ENCODE results near the gene PARP16. TPM values are rescaled to one million over a fixed set of nuclear protein-coding genes. Genes with fewer than 3 reads are reported as not detected.

The PARP16 gene
- total and polyA plus RNA-seq, 2 experiments from 2014 or later: 3.6 to 4.1 TPM

DNA sequence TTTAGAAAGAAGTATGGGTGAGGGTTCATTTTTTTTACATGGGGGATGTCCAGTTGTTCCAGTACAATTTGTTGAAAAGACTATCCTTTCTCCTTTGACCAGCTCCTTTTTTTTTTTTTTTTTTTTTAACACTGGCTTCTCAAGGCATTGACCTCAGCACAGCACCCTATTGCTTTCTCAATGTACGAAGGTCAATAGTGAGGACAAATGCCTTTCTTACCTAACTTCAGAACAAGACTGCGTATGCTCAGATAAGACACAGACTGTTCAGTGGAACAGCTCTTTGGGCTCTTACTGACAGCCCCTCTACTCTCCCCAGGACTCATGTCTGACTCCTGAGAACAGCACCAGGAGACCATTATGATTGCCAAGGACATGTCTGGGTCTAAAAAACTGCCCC, 65.0 kb downstream of the PARP16 start:
- no peak overlapping the region for H3K4me3 Mint-ChIP-seq
- 0 out of 2 replicates have a peak overlapping the region, but pooled peaks have one; percentile 38 for H2AFZ ChIP-seq

DNA sequence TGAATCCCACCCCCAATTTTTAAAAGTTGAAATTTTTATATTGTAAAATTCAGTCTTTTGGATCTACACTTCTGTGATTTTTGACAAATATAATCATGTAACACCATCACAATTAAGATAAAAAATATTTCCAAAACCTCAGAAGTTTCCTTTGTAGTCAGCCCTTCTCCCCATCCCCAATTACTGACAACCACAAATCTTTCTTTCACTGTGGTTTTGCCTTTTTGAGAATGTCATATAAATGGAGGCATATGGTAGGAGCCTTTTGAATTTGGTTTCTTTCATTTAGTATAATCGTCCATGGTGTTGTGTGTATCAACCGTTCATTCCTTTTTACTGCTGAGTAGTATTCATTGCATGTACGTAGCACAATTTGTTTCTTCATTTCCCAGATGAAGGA, 67.5 kb downstream of the PARP16 start:
- no peaks in the 10 kb centered on the region for H3K4me1 ChIP-seq (ENCODE audit: insufficient read depth)
- Mint-ChIP-seq H3K36me3 (ENCODE audit: low read depth) (no peaks in the 10 kb centered on the region; the same call in 2 of the 3 replicates), H3K4me1 (no peaks in the 10 kb centered on the region), H3K27ac (no peak overlapping the region), H3K27me3 (ENCODE audit: insufficient read depth, low read depth, poor library complexity) (peaks cover 1% of the 10 kb centered on the region), H3K9me3 (no peaks in the 10 kb centered on the region), H3K4me3 (no peak overlapping the region)
- H3K4me2 ChIP-seq: no peak overlapping the region
- ATAC-seq: no peak
- peaks cover 5% of the 10 kb centered on the region; the same call in 1 of the 2 replicates for H3K9me2 ChIP-seq (ENCODE audit: insufficient read depth)
- no peaks in the 10 kb centered on the region for H4K20me1 ChIP-seq (replicated peaks; ENCODE audit: insufficient read depth)
- H3F3A ChIP-seq (replicated peaks; ENCODE audit: low read depth): no peaks in the 10 kb centered on the region
- no peak overlapping the region for H3K4me3 ChIP-seq
- no peak overlapping the region for H2AFZ ChIP-seq
- no peak for DNase-seq (ENCODE audit: low spot score)
- no peaks in the 10 kb centered on the region for H3K36me3 ChIP-seq (ENCODE audit: insufficient read depth)
- H3K27ac ChIP-seq (ENCODE audit: low read depth): no peak overlapping the region
- TF ChIP-seq NANOG (IDR thresholded peaks at IDR 0.05; ENCODE audit: borderline replicate concordance) (no peak), ZNF114 (CRISPR knock-in tag; IDR thresholded peaks at IDR 0.05) (no peak), POLR2AphosphoS5 (IDR thresholded peaks at IDR 0.05; ENCODE audit: low read depth) (no peak), STAT1 (IDR thresholded peaks at IDR 0.05; ENCODE audit: unreplicated experiment) (no peak), EZH2phosphoT487 (IDR thresholded peaks at IDR 0.05; ENCODE audit: unreplicated experiment) (no peak)
- TF ChIP-seq, protein P1, sequence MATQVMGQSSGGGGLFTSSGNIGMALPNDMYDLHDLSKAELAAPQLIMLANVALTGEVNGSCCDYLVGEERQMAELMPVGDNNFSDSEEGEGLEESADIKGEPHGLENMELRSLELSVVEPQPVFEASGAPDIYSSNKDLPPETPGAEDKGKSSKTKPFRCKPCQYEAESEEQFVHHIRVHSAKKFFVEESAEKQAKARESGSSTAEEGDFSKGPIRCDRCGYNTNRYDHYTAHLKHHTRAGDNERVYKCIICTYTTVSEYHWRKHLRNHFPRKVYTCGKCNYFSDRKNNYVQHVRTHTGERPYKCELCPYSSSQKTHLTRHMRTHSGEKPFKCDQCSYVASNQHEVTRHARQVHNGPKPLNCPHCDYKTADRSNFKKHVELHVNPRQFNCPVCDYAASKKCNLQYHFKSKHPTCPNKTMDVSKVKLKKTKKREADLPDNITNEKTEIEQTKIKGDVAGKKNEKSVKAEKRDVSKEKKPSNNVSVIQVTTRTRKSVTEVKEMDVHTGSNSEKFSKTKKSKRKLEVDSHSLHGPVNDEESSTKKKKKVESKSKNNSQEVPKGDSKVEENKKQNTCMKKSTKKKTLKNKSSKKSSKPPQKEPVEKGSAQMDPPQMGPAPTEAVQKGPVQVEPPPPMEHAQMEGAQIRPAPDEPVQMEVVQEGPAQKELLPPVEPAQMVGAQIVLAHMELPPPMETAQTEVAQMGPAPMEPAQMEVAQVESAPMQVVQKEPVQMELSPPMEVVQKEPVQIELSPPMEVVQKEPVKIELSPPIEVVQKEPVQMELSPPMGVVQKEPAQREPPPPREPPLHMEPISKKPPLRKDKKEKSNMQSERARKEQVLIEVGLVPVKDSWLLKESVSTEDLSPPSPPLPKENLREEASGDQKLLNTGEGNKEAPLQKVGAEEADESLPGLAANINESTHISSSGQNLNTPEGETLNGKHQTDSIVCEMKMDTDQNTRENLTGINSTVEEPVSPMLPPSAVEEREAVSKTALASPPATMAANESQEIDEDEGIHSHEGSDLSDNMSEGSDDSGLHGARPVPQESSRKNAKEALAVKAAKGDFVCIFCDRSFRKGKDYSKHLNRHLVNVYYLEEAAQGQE (IDR thresholded peaks at IDR 0.05; ENCODE audit: unreplicated experiment): no peak
- TF ChIP-seq, protein P2, sequence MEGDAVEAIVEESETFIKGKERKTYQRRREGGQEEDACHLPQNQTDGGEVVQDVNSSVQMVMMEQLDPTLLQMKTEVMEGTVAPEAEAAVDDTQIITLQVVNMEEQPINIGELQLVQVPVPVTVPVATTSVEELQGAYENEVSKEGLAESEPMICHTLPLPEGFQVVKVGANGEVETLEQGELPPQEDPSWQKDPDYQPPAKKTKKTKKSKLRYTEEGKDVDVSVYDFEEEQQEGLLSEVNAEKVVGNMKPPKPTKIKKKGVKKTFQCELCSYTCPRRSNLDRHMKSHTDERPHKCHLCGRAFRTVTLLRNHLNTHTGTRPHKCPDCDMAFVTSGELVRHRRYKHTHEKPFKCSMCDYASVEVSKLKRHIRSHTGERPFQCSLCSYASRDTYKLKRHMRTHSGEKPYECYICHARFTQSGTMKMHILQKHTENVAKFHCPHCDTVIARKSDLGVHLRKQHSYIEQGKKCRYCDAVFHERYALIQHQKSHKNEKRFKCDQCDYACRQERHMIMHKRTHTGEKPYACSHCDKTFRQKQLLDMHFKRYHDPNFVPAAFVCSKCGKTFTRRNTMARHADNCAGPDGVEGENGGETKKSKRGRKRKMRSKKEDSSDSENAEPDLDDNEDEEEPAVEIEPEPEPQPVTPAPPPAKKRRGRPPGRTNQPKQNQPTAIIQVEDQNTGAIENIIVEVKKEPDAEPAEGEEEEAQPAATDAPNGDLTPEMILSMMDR (conservative IDR thresholded peaks at IDR 0.05; ENCODE audit: low read depth in 2 of 2): no peak
- TF ChIP-seq, protein P3, sequence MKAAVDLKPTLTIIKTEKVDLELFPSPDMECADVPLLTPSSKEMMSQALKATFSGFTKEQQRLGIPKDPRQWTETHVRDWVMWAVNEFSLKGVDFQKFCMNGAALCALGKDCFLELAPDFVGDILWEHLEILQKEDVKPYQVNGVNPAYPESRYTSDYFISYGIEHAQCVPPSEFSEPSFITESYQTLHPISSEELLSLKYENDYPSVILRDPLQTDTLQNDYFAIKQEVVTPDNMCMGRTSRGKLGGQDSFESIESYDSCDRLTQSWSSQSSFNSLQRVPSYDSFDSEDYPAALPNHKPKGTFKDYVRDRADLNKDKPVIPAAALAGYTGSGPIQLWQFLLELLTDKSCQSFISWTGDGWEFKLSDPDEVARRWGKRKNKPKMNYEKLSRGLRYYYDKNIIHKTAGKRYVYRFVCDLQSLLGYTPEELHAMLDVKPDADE (IDR thresholded peaks at IDR 0.05): no peak
- no peaks in the 10 kb centered on the region for H3K27me3 ChIP-seq (ENCODE audit: insufficient read depth)
- no peaks in the 10 kb centered on the region for H3K79me2 ChIP-seq (replicated peaks; ENCODE audit: insufficient read depth)

More for the DNA sequence above, 65.0 kb downstream of the PARP16 start:
- peak overlapping the region; percentile 30; the same call in 1 of the 2 replicates for H3K27ac Mint-ChIP-seq
- H3K9me3 Mint-ChIP-seq: no peaks in the 10 kb centered on the region
- Histone ChIP-seq H3F3A (replicated peaks; ENCODE audit: low read depth) (no peaks in the 10 kb centered on the region), H3K27ac (ENCODE audit: low read depth) (no peak overlapping the region), H4K20me1 (replicated peaks; ENCODE audit: insufficient read depth) (no peaks in the 10 kb centered on the region), H3K79me2 (replicated peaks; ENCODE audit: insufficient read depth) (no peaks in the 10 kb centered on the region), H3K9me2 (ENCODE audit: insufficient read depth) (peaks cover 5% of the 10 kb centered on the region; the same call in 1 of the 2 replicates), H3K4me2 (no peak overlapping the region), H3K4me3 (no peak overlapping the region), H3K27me3 (ENCODE audit: insufficient read depth) (no peaks in the 10 kb centered on the region), H3K4me1 (ENCODE audit: insufficient read depth) (no peaks in the 10 kb centered on the region; the same call in 1 of the 2 replicates), H3K36me3 (ENCODE audit: insufficient read depth) (no peaks in the 10 kb centered on the region)
- TF ChIP-seq CREB1 (CRISPR knock-in tag; IDR thresholded peaks at IDR 0.05; ENCODE audit: low read depth) (no peak), ZNF114 (CRISPR knock-in tag; IDR thresholded peaks at IDR 0.05) (no peak), EZH2 (IDR thresholded peaks at IDR 0.05; ENCODE audit: low read depth, unreplicated experiment) (no peak)
- TF ChIP-seq, protein P2 (conservative IDR thresholded peaks at IDR 0.05; ENCODE audit: low read depth in 2 of 2): no peak
- peaks cover 1% of the 10 kb centered on the region for H3K27me3 Mint-ChIP-seq (ENCODE audit: insufficient read depth, low read depth, poor library complexity)
- ATAC-seq (no peak), DNase-seq (ENCODE audit: low spot score) (no peak)
- H3K36me3 Mint-ChIP-seq (ENCODE audit: low read depth): no peaks in the 10 kb centered on the region
- H3K4me1 Mint-ChIP-seq: peaks cover 2% of the 10 kb centered on the region; the same call in 2 of the 3 replicates
